HG02970 (cell line): ENCODE results near the gene SLC25A51.

Source experiments
- ATAC-seq: cut with Tn5 transposase; IDR thresholded peaks from one replicate; pipeline ENCODE4 v1.9.1; 2021; ENCODE audit warnings: mild to moderate bottlenecking, moderate library complexity, moderate number of reproducible peaks; ENCODE audit not compliant: unreplicated experiment, low FRiP score

Gene SLC25A51

DNA sequence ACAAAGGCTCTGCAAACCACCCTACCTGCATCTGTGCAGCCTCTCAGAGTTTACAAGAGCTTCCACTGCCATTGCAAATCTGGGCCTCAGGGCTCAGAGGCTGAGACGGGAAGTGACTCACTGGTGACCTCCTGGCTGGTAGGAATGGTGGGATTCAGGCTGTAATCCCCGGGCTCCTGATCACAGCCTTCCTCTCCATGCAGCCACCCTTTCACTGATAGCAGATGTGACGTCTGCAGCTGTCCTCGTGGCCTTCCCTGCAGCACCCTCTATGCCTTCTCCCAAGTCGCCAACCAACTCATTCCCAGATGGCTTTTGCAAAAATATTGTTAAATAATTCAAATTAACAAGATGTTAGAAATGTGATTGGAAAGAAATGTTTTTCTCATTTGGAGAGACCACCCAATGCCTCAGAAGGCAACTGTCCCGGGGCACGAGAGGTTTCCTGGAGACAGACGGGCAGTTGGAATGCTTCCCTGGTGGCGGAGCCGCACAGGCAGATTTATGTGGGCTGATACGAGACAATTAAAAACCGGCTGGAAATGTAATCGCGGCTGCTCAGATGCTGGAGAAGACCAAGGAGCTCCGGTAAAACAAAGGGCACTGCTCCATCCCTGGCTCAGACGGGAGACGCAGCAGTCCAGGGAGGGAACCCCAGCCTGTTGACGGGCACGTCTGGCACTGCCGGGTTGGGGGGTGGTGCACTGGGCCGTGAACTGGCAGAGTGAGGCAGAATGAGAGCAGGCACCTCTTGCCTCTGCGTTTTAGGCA is 34.4 kb upstream of the SLC25A51 start:
- ATAC-seq, result no peak

DNA sequence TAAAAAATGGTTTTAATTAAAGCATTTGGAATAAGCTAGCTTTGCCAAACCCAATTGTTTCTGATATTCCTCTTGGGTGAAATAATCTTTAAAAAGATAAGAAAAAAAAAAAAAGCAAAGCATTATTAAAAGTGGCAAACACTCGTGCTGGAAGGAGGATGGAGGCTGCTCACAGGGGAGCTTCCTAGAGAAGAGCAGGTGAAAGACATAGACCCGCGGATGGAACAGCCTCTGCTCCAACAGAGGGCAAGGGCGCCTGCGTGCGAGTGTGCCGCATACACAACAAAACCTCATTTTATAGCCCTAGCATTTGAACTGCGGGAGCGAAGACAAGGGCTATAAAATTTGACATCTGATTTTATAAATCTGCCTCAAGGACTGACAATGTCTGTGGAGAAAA is 33.4 kb upstream of the SLC25A51 start:
- no peak for ATAC-seq

DNA sequence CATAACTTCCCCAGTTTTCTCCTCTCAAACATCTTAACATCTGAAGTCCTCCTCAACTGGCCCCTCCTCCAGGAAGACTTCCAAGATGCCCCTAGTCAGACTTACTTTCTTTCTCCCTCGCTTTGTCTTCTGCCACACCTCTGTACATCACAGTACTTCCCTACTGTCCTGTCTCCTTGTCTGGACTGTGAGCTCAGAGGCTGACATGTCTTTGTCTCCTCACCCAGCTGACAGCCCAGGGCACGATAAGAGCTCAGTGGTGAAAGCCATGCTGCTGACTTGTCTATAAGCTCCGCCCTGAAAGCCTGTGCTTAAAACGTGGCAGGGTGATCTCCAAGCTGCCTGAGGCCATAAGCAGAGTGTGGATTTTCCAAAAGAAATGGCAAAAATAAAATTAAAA is 33.0 kb upstream of the SLC25A51 start:
- ATAC-seq, result no peak

DNA sequence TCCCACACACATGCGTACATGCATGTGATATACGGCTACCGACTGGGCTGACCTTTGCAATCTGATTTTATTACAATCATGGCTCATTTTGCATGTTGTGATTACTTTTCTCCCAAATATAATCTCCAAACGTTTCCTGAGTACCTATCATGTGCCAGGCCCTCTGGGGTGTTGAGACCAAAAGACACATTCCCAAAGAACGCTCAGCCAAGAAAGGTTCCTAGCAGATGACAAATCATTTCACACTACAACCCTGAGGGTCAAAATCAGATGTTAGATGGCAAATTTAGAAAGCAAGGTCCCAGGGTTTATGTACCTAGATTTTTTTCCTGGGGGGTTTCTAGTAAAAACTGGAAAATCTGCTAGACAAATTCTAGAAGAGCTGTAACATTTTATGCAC is 32.4 kb upstream of the SLC25A51 start:
- no peak for ATAC-seq

DNA sequence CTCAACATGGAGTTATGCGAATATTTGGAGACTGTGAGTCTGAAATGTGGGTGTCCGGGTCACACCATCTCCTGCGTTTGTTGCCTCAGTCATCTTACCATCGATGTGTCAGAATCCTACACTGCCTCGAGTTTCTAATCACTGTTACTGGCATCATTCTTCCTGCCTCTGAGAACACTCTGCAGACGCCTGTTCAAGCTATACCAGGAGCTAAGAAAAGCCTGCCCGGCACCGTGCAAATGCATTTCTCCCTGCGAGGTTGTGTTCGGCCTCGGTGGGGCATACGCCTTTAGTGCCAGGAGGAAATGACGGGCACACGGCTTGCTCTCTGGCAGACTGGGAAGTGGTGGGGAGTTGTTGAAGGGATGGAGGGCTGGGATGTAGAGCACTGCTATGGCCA is 31.2 kb upstream of the SLC25A51 start:
- ATAC-seq, result no peak

DNA sequence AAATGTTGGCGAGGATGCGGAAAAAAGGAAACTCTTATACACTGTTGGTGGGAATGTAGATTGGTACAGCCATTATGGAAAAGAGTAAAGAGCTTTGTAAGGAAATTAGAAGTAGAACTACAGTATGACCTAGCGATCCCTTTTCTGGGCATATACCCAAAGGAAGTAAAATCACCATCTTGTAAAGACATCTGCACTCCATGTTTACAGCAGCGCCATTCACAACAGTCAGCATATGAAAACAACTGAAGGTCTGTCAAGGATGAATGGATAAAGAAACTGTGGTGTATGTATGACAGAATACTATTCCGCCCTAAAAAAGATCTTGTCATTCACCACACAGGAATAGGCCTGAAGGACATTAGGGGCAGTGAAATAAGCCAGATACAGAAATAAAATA is 27.7 kb upstream of the SLC25A51 start:
- ATAC-seq, result no peak

DNA sequence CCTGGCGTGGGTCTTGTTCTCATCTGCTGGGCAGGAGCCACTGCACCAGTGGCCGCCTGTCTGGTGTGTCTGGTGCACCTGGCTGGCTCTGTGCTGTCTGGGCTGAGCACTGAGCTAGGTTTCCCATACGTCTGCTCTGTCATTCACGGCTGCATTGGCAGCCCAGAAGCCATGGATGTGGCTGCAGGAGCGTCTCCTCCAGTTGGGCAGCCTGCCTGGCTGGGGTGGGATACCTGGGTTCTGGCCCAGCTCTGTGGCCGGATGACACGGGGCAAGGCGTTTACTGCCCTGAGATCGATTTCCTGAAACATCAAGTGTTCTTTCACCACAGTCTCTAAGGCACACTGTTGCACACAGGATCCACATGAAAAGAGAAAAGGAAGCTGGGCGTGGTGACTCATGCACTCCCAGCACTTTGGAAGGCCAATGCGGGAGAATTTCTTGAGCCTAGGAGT is 25.5 kb upstream of the SLC25A51 start:
- ATAC-seq, result no peak

DNA sequence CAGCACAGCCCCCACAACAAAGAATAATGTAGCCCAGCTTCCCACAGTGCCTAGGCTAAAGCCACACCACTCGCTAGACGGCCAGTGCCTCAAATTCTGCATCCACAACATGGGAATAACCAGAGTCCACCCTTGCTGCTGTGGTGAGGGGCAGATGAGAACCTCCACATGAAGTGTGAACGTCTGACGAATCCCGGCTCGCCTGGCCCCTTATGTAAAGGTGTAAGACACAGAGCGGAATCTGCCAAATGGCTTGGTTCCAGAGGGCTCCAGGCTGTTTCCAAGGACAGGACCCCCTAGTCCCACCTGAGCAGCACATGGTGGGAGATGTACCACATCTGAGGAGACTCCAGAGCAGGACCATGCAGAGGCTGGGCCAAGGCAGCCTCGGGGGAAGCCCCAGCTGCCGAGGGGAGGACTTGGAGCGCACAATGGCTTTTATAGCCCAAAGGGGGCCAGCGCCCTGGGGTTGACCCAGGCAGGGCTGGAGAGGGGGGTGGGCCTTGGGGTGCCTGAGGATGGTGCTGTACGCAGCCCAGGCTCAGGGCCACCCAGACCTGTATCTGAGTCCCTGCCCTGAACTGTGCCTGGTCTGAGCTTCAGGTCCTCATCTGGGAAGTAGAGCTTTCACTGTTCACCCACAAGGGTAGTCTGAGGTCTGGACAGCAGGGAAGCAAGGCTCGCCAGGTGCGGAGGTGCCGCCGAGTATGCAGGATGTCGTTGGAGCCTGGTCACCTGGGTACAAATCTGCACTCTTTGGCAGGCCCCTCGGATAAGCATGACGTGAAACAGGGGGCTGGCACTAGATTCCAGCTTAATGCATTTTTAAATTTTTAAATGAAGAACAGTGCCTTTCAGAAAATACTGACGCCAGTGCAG is 24.9 kb upstream of the SLC25A51 start:
- no peak for ATAC-seq

DNA sequence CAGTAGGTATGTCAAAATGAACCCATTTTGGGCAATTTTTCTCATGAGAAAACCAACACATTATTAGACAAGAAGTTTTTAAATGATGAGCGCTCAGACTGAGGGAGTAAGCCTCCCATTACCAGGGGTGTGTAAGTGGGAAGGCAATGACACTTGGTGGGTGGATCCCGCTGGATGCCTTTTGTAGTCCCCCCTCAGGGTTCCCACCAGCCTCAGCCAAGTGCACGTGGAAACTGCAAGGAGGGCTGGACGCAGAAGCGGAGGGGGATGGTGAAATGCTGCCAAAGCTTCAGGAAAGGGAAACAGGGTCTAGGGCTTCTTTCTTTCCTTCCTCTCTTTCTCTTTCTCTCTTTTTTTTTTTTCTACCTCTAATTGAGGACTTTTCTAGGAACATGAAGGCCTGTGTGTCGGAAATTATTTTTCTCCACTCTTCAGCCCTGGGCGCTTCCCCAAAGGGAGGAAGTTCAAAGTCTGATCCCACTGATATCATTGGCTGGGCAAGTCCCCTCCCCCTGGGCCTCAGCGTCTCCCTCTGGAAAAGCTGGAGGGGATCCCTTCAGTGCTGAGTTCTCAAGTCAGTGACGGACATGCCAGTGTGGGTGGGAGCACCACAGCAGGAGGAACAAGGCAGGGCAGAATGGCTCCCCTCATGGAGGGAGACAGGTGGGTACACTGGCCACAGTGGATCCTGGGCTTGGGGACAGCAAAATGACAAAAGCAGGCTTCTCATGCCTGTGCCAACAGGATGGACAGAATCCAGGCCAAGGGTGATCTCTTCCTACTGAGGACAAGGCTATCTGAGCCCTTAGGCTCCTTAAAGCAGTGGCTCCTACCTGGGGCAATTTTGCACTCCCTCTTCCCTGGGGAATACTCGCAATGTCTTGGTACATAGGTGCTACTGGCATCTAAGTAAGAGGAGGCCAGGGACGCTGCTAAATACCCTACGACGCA is 23.9 kb upstream of the SLC25A51 start:
- ATAC-seq, result no peak

DNA sequence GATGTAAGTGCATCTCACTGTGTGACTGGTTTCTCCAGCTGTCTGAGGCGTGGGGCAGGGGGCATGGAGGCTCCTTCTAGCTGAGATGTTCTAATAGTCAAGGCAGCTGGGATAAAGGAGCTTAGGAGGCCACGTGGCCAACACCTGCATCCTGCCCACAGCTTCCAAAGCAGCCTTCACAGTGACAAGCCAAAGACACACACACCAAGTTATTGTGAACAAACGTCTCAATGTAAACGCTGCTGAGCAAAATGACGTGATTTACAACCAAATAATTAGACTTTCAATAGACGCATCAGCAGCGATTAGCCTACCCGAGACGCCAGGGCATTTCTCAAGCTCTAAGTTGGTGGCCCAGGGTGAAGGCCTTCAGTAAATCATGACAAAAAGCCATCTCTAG is 23.2 kb upstream of the SLC25A51 start:
- no peak for ATAC-seq

DNA sequence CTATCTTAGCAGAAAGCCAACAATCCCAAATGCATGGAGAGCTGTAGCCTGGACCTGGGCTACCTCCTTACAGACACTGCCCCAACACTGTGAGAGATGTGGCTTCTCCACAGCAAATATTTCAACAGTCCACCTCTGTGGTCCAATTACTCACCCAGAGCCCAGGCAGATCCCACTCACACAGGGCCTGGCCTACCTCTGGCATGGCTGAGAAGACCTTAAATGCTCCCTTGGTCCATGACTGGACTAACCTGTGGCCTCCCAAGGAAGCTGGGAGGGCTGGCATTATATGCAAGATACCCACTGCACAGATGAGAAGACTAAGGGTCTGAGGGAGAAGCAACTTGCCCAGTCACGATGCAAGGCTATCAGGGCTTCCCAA is 22.8 kb upstream of the SLC25A51 start:
- ATAC-seq, result no peak

DNA sequence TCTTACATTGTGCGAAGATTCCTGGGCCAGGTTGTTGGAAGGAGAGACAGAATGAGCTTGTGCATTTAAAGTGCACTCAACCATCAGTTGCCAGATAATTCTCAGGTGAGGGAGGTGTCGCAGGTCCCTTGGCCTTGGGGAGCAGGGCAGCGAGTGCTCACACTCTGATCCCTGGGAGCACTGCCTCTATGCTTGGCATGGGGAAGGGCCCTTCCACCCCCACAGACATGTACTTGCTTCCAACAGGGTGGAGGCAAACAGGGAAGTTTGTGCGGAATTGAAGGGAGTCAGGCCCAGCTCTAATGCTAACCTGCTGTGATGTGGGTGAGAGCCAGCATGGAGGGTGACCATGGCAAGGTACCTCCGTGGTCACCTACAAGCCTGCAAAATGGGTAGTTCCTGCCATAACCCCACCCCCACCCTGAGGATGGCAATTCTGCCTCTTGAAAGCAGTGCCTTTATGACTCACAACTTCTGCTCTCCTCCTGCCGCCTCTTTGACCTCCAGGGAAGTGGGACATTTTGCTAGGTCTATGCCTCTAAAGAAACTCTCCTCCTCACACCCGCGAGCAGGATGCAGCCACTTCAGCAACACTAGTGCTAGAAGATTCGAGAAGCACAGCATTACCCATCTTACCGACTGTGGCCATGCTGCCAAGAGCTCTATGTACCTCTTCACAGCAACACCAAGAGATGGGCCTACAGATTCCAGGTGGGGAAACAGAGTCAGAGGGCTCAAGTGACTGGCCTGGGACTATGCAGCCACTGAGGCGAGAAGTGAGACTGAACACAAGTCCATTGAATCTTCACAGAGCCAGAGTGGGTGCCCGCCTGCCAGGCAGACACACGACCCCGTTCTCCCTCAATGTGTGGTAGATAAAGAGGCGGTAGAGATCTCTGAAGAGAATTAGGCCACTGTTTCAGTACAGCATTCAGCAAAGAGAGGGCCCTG is 22.1 kb upstream of the SLC25A51 start:
- ATAC-seq, result no peak

DNA sequence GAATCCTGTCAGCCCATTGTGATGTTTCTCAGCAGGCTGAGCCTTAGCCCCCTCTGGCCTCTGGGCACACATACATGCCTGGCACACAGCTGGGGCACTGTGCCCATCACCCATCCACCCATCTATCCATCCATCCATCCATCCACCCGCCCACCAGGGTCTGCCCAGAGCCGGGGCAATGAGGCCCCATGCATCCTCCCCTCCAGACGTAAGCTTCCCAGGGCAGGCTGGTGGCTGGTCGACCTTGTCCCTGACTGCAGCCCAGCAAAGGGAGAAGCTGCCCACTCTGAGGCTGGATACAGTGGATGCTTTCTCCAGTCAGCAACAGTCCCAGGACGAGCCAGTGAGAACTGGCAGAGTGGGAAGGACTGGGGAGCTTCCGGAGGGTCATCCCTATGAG is 21.1 kb upstream of the SLC25A51 start:
- ATAC-seq, result no peak

DNA sequence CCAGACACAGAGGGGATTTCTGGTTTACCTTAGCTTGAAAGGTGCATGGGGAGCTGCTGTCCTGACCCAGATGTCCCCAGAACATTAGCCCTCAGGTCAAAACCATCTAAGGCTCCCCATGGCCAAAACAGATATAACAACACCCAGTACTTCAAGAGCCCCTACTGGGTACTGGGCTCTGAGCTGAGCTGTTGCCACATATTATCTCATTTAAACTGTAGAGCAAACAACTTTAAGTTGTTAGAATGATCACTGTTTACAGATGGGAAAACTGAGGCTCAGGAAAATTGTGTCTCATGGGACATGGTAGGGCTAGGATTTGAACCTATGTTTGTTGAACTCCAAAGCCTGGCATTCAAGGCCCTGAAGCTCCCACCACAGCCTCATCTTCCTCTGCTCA is 20.6 kb upstream of the SLC25A51 start:
- no peak for ATAC-seq

DNA sequence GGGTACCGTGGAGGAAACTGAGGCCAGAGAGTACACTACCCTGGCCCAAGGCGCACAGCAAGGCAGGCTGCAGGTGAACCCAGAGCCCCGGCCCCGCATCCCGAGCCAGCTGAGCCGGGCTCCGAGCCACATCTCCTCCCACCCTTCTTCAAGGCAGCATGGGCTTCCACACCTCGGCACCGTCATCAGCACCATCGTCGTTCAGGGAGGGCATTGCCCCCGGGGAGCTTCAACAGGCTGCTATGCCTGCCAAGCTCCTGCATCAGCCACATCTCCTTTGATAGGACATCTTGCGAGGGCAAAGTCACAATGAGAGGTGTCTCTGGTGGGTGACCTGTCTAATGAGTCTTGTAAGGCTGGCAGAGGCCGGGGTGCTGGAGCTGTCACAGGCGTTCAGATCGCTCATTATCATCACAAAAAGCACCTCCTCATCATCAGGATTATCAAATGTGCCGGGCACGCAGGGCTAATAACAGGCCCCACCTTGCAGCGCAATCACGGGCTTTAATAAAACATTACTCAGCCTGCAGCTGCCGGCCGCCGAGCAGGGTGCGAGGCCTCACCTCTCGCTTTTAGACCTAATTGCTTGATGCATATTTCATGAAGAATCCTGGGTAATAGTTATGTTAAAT is 20.0 kb upstream of the SLC25A51 start:
- ATAC-seq, result no peak

DNA sequence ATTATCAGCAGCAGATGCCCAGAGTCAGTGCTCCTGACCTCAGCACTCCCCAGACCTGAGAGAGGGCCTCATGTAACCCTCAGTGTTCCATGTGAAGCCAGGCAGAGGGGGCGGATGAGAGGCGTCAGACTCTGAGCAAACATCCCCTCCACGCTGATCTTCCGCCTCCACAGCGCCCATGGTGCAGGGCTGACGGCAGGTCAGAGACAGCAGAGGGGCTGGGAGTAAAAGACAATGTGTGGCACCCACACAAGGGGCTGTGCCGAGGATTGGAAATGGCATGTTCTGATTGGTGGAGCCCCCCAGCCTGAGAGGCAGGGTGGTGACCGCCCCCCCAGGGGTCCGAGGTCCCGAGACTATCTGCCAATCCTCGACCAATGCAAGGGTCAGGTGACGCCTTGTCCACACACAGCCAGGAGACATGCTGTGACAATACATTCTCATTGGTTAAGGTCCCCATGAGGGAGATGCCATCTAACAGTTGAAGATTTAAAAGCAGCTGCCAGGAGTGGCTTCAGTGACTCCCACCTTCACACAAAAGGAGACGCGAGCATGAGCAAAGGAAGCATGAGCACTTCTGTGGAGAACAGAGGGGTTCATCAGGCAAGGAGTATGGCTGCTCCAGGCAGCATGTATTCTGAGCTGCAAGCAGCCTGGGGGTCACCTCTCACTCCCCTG is 19.3 kb upstream of the SLC25A51 start:
- no peak for ATAC-seq

DNA sequence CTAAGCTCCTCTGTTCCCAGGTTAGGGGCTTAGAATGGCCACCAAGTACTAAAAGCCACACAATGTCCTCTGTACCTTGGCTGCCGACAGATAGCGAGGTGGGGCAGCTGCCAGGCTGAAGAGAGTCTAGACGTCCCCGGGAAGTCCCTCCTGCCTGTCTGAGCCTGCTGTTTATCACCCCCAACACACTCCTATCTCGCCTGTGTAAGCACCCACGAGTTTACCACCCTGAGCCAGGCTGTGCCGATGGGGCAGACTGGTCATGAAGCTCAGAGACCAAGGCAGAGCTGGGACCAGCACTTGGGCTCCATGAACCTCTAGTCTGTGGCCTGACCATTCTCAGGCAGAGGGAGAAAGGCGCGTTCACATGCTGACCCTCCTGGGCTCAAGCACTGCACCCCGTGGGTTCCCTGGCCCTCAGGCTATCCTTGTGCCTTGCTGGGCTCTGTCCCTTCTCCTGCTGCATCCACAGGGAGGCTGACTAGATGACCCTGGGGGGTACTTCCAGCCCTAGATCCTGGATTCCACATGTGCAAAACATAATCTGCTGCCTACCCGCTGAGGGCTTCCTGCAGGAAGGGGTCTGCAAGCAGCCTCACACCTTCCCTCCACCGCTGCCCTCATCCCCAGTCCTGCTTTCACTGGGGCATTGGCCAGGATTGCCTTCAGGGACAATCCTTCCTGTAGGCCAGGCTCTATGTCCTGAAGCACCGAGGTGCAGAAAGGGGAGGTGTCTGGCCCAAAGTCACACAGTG is 18.6 kb upstream of the SLC25A51 start:
- ATAC-seq, result no peak
